HFFc6 (cell line): ENCODE results near the gene RAVER2. TPM values are rescaled to one million over a fixed set of nuclear protein-coding genes. Genes with fewer than 3 reads are reported as not detected.
"Not testable (repeated sequence)": the region's sequence is repeated elsewhere in the genome, so short reads cannot be mapped to it uniquely, and the experiment has no call there.

Experiments used
- DNase-seq: peaks from one replicate; pipeline ENCODE4 v3.0.0-alpha.2; 2018
- H3K27ac Mint-ChIP-seq: 2 replicates; pipeline ENCODE4 v1.8.0; 2020; ENCODE audit warnings: mild to moderate bottlenecking, mixed read lengths
- H3K27me3 Mint-ChIP-seq: 2 replicates; pipeline ENCODE4 v1.8.0; 2021; ENCODE audit warnings: mild to moderate bottlenecking, moderate library complexity, mixed read lengths; ENCODE audit not compliant: insufficient read depth
- H3K36me3 Mint-ChIP-seq: 2 replicates; pipeline ENCODE4 v1.8.0; 2021; ENCODE audit warnings: low read depth, mixed read lengths
- H3K4me1 Mint-ChIP-seq: 2 replicates; pipeline ENCODE4 v1.8.0; 2020; ENCODE audit warnings: low read depth, mixed read lengths
- H3K4me3 Mint-ChIP-seq: 2 replicates; pipeline ENCODE4 v1.8.0; 2020; ENCODE audit warnings: mild to moderate bottlenecking, moderate library complexity, mixed read lengths
- H3K9me3 Mint-ChIP-seq: 2 replicates; pipeline ENCODE4 v1.8.0; 2020; ENCODE audit warnings: mild to moderate bottlenecking, mixed read lengths
- CTCF ChIP-seq: fragments of 200-600 bp; sonication (generic); IDR thresholded peaks from 2 replicates; pipeline ENCODE4 v1.5.0; 2021; ENCODE audit warnings: antibody characterized with exemption, mild to moderate bottlenecking
- long read RNA-seq: library from polyadenylated mRNA; unstranded; transcript quantifications from one replicate; pipeline ENCODE4 v2.0.0, GENCODE V29; 2019
- total RNA-seq, 6 experiments: library from RNA; stranded (reverse); fragmentation: NEBNext Ultra II Directional; extraction: Animal tissue kit (Norgen Biotek cat#: 25700); gene quantifications; 2 replicates in 1 of 6; 3 replicates in 5 of 6; pipeline ENCODE4 v1.2.3, GENCODE V29; 2021

RAVER2 gene
- 1 to 10 TPM; 1.8 to 2.8 (median 2.3) TPM for total RNA-seq
- long read RNA-seq, partial matches to known transcripts = 1 of 1 reads
- long read RNA-seq, other reads (novel, unspliced or antisense) = 0 of 1 reads

GRCh38 chr1:64744492-64745180 is at the start of gene RAVER2:
TSS of gene RAVER2 (plus strand) at chr1:64745075. CDS start at chr1:64745173, 98 bp downstream.
- peak; percentile 60 for TF ChIP-seq CTCF
- peaks cover 7% of the 10 kb centered on the region for H3K4me1 Mint-ChIP-seq
- H3K27ac Mint-ChIP-seq = 0 out of 2 replicates have a peak within 1 kb of the TSS, but pooled peaks have one; percentile 33
- DNase-seq = peak; percentile 9
- H3K4me3 Mint-ChIP-seq = peak within 1 kb of the TSS; percentile 85
- H3K9me3 Mint-ChIP-seq = no peaks in the 10 kb centered on the region
- H3K36me3 Mint-ChIP-seq = no peaks in the 10 kb centered on the region
- H3K27me3 Mint-ChIP-seq = no peaks in the 10 kb centered on the region

GRCh38 chr1:64696879-64697278 is 48.0 kb upstream of the RAVER2 start:
- Mint-ChIP-seq H3K4me3 (no peak overlapping the region), H3K36me3 (no peaks in the 10 kb centered on the region), H3K9me3 (no peaks in the 10 kb centered on the region), H3K27ac (no peak overlapping the region), H3K4me1 (peaks cover 3% of the 10 kb centered on the region), H3K27me3 (peaks cover 4% of the 10 kb centered on the region)
- no peak for TF ChIP-seq CTCF
- no peak for DNase-seq

- DNase-seq = no peak
- Mint-ChIP-seq H3K4me3 (no peak overlapping the region), H3K9me3 (no peaks in the 10 kb centered on the region), H3K36me3 (no peaks in the 10 kb centered on the region), H3K27ac (no peak overlapping the region), H3K4me1 (no peaks in the 10 kb centered on the region), H3K27me3 (peaks cover 4% of the 10 kb centered on the region)
- no peak for TF ChIP-seq CTCF
Observed at GRCh38 chr1:64699327-64699726, 45.5 kb upstream of the RAVER2 start.

- Mint-ChIP-seq H3K4me1 (no peaks in the 10 kb centered on the region), H3K4me3 (no peak overlapping the region), H3K27me3 (peaks cover 4% of the 10 kb centered on the region), H3K9me3 (no peaks in the 10 kb centered on the region), H3K27ac (no peak overlapping the region), H3K36me3 (no peaks in the 10 kb centered on the region)
- no peak for DNase-seq
- no peak for TF ChIP-seq CTCF
Observed at GRCh38 chr1:64701071-64701470, 43.8 kb upstream of the RAVER2 start.

GRCh38 chr1:64701886-64702285 is 43.0 kb upstream of the RAVER2 start:
- no peak for DNase-seq
- Mint-ChIP-seq H3K27ac (no peak overlapping the region), H3K9me3 (no peaks in the 10 kb centered on the region), H3K4me3 (no peak overlapping the region), H3K36me3 (no peaks in the 10 kb centered on the region), H3K27me3 (peaks cover 4% of the 10 kb centered on the region), H3K4me1 (no peaks in the 10 kb centered on the region)
- TF ChIP-seq CTCF = no peak

- H3K27ac Mint-ChIP-seq, H3K4me3 Mint-ChIP-seq, H3K27me3 Mint-ChIP-seq, H3K9me3 Mint-ChIP-seq, DNase-seq, H3K36me3 Mint-ChIP-seq, H3K4me1 Mint-ChIP-seq: not testable (repeated sequence)
Observed at GRCh38 chr1:64702670-64703069, 42.2 kb upstream of the RAVER2 start.
